CD14-positive monocyte (primary cell): ENCODE results near the gene INHBC. TPM values are rescaled to one million over a fixed set of nuclear protein-coding genes. Genes with fewer than 3 reads are reported as not detected.

Experiments
- DNase-seq, 3 donors: peaks; one replicate each; pipeline ENCODE4 v3.0.0-alpha.2; 2011 to 2022
- H2AFZ ChIP-seq: 2 replicates; pipeline ENCODE4 v1.6.0; 2012; ENCODE audit warnings: mild to moderate bottlenecking, low read depth, low read length, inconsistent platforms; ENCODE audit not compliant: insufficient read depth, poor library complexity, severe bottlenecking
- H3K27ac ChIP-seq, 2 donors: 1 replicate in 1 of 2; 2 replicates in 1 of 2; pipeline ENCODE4 v1.5.1; 2012 to 2013; ENCODE audit warnings: low read length in 2 of 2, control low read depth in 1 of 2, inconsistent platforms in 1 of 2, low read depth in 1 of 2, mild to moderate bottlenecking in 1 of 2
- H3K27me3 ChIP-seq, 2 donors: one replicate each; pipeline versions ENCODE4 v1.6.0 to v1.6.1; 2011 to 2013; ENCODE audit warnings: low read length in 2 of 2; ENCODE audit not compliant: control insufficient read depth in 2 of 2, insufficient read depth in 2 of 2
- H3K36me3 ChIP-seq, 2 donors: replicated peaks in 1 of 2; 1 replicate in 1 of 2; 2 replicates in 1 of 2; pipeline versions ENCODE4 v1.5.1 to v1.6.1; 2012 to 2013; ENCODE audit warnings: low read length in 2 of 2, control low read depth in 1 of 2, inconsistent platforms in 1 of 2, mild to moderate bottlenecking in 1 of 2; ENCODE audit not compliant: insufficient read depth in 2 of 2, control insufficient read depth in 1 of 2
- H3K4me1 ChIP-seq, 2 donors: 1 replicate in 1 of 2; 2 replicates in 1 of 2; pipeline versions ENCODE4 v1.5.1 to v1.6.1; 2012 to 2013; ENCODE audit warnings: low read length in 2 of 2, control low read depth in 1 of 2, inconsistent platforms in 1 of 2, mild to moderate bottlenecking in 1 of 2, moderate library complexity in 1 of 2; ENCODE audit not compliant: insufficient read depth in 2 of 2, control insufficient read depth in 1 of 2
- H3K4me2 ChIP-seq: replicated peaks from 2 replicates; pipeline ENCODE3; 2012; ENCODE audit warnings: low read length, moderate library complexity, mild to moderate bottlenecking; ENCODE audit not compliant: poor library complexity, severe bottlenecking; ENCODE audit errors: extremely low read depth
- H3K4me3 ChIP-seq, 3 experiments: fragments of 200-600 bp in 1 of 3; sonication (generic) in 1 of 3; replicated peaks in 1 of 3; 1 replicate in 2 of 3; 2 replicates in 1 of 3; pipeline ENCODE4 v1.5.1; 2011 to 2013; ENCODE audit warnings: low read length in 3 of 3, mild to moderate bottlenecking in 3 of 3, control low read depth in 2 of 3, low read depth in 2 of 3, inconsistent platforms in 1 of 3, moderate library complexity in 1 of 3
- H3K79me2 ChIP-seq: 2 replicates; pipeline ENCODE4 v1.6.0; 2012; ENCODE audit warnings: mild to moderate bottlenecking, control low read depth, inconsistent platforms, low read length, moderate library complexity; ENCODE audit not compliant: insufficient read depth
- H3K9ac ChIP-seq: 2 replicates; pipeline ENCODE4 v1.6.0; 2017; ENCODE audit warnings: low read length, mild to moderate bottlenecking; ENCODE audit not compliant: insufficient read depth, poor library complexity, severe bottlenecking
- H3K9me3 ChIP-seq, 2 donors: replicated peaks in 1 of 2; 1 replicate in 1 of 2; 2 replicates in 1 of 2; pipeline versions ENCODE4 v1.5.1 to v1.6.1; 2012 to 2013; ENCODE audit warnings: low read length in 2 of 2, control low read depth in 1 of 2; ENCODE audit not compliant: control insufficient read depth in 1 of 2, insufficient read depth in 1 of 2
- H4K20me1 ChIP-seq: 2 replicates; pipeline ENCODE4 v1.6.0; 2012; ENCODE audit warnings: mild to moderate bottlenecking, low read length, control low read depth, moderate library complexity; ENCODE audit not compliant: insufficient read depth
- H3K27ac Mint-ChIP-seq, 7 donors: one replicate each; pipeline ENCODE4 v1.8.0; 2020; ENCODE audit warnings: mild to moderate bottlenecking in 7 of 7, mixed read lengths in 7 of 7, moderate library complexity in 6 of 7, inconsistent platforms in 2 of 7
- H3K27me3 Mint-ChIP-seq, 3 donors: one replicate each; pipeline ENCODE4 v1.8.0; 2021 to 2022; ENCODE audit warnings: low read depth in 3 of 3, mild to moderate bottlenecking in 3 of 3, mixed read lengths in 3 of 3, moderate library complexity in 3 of 3, inconsistent platforms in 1 of 3
- H3K36me3 Mint-ChIP-seq, 2 donors: one replicate each; pipeline ENCODE4 v1.8.0; 2020; ENCODE audit warnings: mixed read lengths in 2 of 2, inconsistent platforms in 1 of 2, mild to moderate bottlenecking in 1 of 2
- H3K4me1 Mint-ChIP-seq: one replicate; pipeline ENCODE4 v1.8.0; 2020; ENCODE audit warnings: mild to moderate bottlenecking, mixed read lengths
- H3K4me3 Mint-ChIP-seq, 2 donors: one replicate each; pipeline ENCODE4 v1.8.0; 2020; ENCODE audit warnings: mild to moderate bottlenecking in 2 of 2, mixed read lengths in 2 of 2, moderate library complexity in 1 of 2
- H3K9me3 Mint-ChIP-seq, 7 donors: one replicate each; pipeline ENCODE4 v1.8.0; 2020 to 2022; ENCODE audit warnings: mixed read lengths in 7 of 7, mild to moderate bottlenecking in 6 of 7, moderate library complexity in 6 of 7, inconsistent platforms in 2 of 7
- CTCF ChIP-seq: fragments of 200-600 bp; IDR thresholded peaks from one replicate; pipeline ENCODE4 v1.8.0; 2022; ENCODE audit warnings: antibody characterized with exemption, mild to moderate bottlenecking
- WGBS: methylation state at CpG from one replicate; pipeline ENCODE4 v1.1.5; 2013; ENCODE audit warnings: missing lambda C conversion rate; ENCODE audit not compliant: insufficient coverage; 5-methylcytosine and 5-hydroxymethylcytosine counted together
- intact Hi-C, 2 donors: fragments of 100-400 bp; cut with micrococcal nuclease; formaldehyde crosslinking; loops; one replicate each; pipeline versions ENCODE4 v1.15.0 to v1.15.1; 2023
- polyA plus RNA-seq, 3 donors: library from polyadenylated mRNA; depleted of rRNA in 1 of 3; unstranded in 2 of 3; stranded (reverse) in 1 of 3; fragments of 300-500 nt in 2 of 3; fragments of >200 nt in 1 of 3; fragmentation: Illumina TruSeq in 2 of 3; gene quantifications; 1 replicate in 2 of 3; 2 replicates in 1 of 3; pipeline ENCODE4 v1.2.3, GENCODE V29; 2012 to 2021

INHBC gene
- polyA plus RNA-seq, 3 donors: not detected

GRCh38 chr12:57456737-57457490 lies 22.3 kb downstream of the INHBC start:
- H3K9ac ChIP-seq: no peak overlapping the region
- H3K9me3 ChIP-seq: peaks cover 0 to 4% of the 10 kb centered on the region in 2 donors
- Mint-ChIP-seq H3K27ac (peak overlapping the region in 1 of 7 donors; percentile 61), H3K9me3 (peaks cover 0 to 6% (median 1%) of the 10 kb centered on the region in 7 donors), H3K27me3 (peaks cover 21 to 36% (median 30%) of the 10 kb centered on the region in 3 donors), H3K36me3 (peaks cover 2% of the 10 kb centered on the region in 2 donors), H3K4me3 (no peak overlapping the region), H3K4me1 (peaks cover 44% of the 10 kb centered on the region)
- peaks cover 32 to 47% of the 10 kb centered on the region in 2 donors for H3K4me1 ChIP-seq
- no peak overlapping the region for H3K4me2 ChIP-seq
- intact Hi-C loops: loop anchor here (5.0 to 10.0 kb wide), 2 partner anchors 152 to 175 kb away; partner anchors contain the start of gene B4GALNT1 (in 1 of the 2)
- H3K4me3 ChIP-seq: no peak overlapping the region
- WGBS: 95% methylated on average over 3 of the region's 6 CpGs
- no peaks in the 10 kb centered on the region for H3K79me2 ChIP-seq
- H4K20me1 ChIP-seq: no peaks in the 10 kb centered on the region
- H2AFZ ChIP-seq: no peak overlapping the region
- H3K36me3 ChIP-seq: no peaks in the 10 kb centered on the region
- no peak overlapping the region for H3K27ac ChIP-seq
- no peak for TF ChIP-seq CTCF
- DNase-seq: no peak
- H3K27me3 ChIP-seq: peaks cover 14 to 18% of the 10 kb centered on the region in 2 donors

GRCh38 chr12:57458665-57459054 lies 24.1 kb downstream of the INHBC start:
- peak overlapping the region; percentile 96 to 99 (median 97) for H3K27ac Mint-ChIP-seq
- peaks cover 2 to 3% of the 10 kb centered on the region in 2 donors for H3K36me3 Mint-ChIP-seq
- Histone ChIP-seq H3K4me1 (peaks cover 42 to 59% of the 10 kb centered on the region in 2 donors), H3K9me3 (peaks cover 0 to 4% of the 10 kb centered on the region in 2 donors), H4K20me1 (no peaks in the 10 kb centered on the region), H3K79me2 (no peaks in the 10 kb centered on the region), H3K4me3 (peak overlapping the region; percentile 67 to 94 (median 84)), H2AFZ (peak overlapping the region; percentile 86), H3K27ac (peak overlapping the region; percentile 88 to 94), H3K27me3 (peaks cover 15 to 20% of the 10 kb centered on the region in 2 donors), H3K36me3 (no peaks in the 10 kb centered on the region), H3K4me2 (peak overlapping the region; percentile 89), H3K9ac (peak overlapping the region; percentile 74)
- no peak for DNase-seq
- intact Hi-C loops: loop anchor here (2.0 to 10.0 kb wide), 3 partner anchors 154 to 528 kb away; partner anchors contain the start of gene B4GALNT1 (in 1 of the 2)
- peaks cover 56% of the 10 kb centered on the region for H3K4me1 Mint-ChIP-seq
- no peak for TF ChIP-seq CTCF
- 0% methylated on average over 2 of the region's 3 CpGs for WGBS
- H3K27me3 Mint-ChIP-seq: peaks cover 35 to 48% (median 45%) of the 10 kb centered on the region in 3 donors
- H3K4me3 Mint-ChIP-seq: peak overlapping the region; percentile 95
- H3K9me3 Mint-ChIP-seq: peaks cover 0 to 6% (median 1%) of the 10 kb centered on the region in 7 donors
